DLD1 (cell line): ENCODE measurements around the gene GSTM4.

Experiments used
- in situ Hi-C: cut with HindIII; loops from 2 replicates; pipeline ENCODE4 v1.10.0; 2017; ENCODE audit warnings: low sequenced_read_pairs

GSTM4 gene

GRCh38 chr1:109624201-109625010 lies 31.5 kb upstream of the GSTM4 start:
- in situ Hi-C loops = loop anchor here (25.0 kb wide), 1 partner anchor 138 kb away; the partner anchor contains the start of gene EPS8L3

DNA sequence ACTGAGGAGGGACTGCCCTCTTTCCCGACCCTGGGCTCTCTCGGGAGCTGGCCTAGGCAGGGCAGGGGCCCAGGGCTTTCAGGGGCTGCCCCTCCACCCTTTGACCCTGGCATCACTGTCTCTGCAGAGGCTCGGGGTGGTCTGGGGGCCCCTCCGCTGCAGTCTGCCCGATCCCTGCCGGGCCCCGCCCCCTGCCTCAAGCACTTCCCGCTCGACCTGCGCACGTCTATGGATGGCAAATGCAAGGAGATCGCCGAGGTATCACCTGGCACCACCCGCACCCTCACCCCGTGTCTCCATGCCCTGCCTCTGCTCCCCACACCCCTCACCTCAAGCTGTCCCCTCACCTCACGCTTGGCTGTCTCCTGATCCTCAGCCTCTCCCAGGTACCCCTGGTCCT lies 30.7 kb upstream of the GSTM4 start:
- in situ Hi-C loops = loop anchor here (25.0 kb wide), 1 partner anchor 137 kb away; the partner anchor contains the start of gene EPS8L3

DNA sequence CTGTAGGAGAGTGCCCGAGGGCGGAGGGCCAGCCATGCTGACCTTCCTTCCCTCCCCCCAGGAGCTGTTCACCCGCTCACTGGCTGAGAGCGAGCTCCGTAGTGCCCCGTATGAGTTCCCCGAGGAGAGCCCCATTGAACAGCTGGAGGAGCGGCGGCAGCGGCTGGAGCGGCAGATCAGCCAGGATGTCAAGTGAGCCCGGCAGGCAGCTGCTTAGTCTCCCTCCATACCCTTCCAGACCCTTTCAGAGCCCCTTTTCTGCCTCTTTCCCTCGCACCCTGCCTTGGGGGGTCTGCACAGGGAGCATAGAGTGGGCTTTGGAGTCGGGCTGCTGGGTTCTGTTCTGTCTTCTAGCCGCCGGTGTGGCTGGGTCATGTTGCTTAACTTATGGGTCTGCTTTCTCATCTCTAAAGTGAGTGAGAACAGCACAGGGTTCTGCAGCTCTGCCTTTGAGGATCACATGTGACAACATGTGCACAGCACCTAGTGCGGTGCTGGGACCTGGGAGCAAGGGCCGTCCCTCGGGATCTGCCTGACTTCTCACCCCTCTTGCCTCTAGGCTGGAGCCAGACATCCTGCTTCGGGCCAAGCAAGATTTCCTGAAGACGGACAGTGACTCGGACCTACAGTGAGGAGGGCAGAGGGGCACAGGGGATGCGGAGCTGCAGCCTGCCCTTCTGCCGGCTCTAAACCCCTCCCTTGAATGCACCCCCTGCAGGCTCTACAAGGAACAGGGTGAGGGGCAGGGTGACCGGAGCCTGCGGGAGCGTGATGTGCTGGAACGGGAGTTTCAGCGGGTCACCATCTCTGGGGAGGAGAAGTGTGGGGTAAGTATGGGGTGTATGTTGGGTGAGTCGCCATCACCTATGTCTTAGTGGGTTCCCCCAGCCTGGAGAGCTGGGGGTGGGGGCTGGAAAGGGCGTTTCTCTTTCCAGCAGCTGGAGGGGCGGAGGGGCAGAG lies 30.0 kb upstream of the GSTM4 start:
- in situ Hi-C loops = loop anchor here (25.0 kb wide), 1 partner anchor 136 kb away; the partner anchor contains the start of gene EPS8L3

GRCh38 chr1:109626682-109627408 lies 29.1 kb upstream of the GSTM4 start:
- in situ Hi-C loops = loop anchor here (25.0 kb wide), 1 partner anchor 135 kb away; the partner anchor contains the start of gene EPS8L3

- in situ Hi-C loops = loop anchor here (25.0 kb wide), 1 partner anchor 134 kb away; the partner anchor contains the start of gene EPS8L3
Measured at GRCh38 chr1:109627692-109628399, 28.1 kb upstream of the GSTM4 start.

DNA sequence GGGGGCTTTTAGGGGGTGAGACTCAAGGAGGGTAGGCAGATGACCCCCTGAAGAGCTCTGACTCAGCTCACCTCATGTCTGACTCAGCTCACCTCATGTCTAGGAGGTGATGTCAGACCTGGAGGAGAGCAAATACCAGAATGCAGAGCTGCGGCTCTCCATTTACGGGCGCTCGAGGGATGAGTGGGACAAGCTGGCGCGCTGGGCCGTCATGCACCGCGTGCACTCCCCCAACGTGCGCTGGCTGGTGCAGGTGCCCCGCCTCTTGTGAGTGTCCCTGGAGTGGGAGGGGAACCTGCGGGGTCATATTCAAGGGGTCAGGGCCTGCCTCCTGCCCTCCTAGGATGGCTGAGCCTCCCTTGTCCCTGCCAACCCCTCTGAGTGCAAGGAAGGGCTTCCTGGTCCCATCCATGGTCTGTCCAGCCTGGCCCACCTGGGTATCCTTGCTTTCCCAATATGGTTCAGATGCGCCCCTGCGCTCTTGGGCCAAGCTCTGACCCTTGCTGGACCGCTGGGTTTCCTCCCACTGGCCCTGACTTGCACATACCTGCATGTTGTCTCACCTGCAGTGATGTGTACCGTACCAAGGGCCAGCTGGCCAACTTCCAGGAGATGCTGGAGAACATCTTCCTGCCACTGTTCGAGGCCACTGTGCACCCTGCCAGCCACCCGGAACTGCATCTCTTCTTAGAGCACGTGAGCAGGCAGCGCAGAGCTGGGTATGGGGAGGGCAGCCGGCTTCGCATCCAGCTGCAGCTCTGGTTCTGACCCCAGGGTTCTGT lies 27.2 kb upstream of the GSTM4 start:
- in situ Hi-C loops = loop anchor here (25.0 kb wide), 1 partner anchor 134 kb away; the partner anchor contains the start of gene EPS8L3

GRCh38 chr1:109629372-109630030 lies 26.4 kb upstream of the GSTM4 start:
- in situ Hi-C loops = loop anchor here (25.0 kb wide), 1 partner anchor 133 kb away; the partner anchor contains the start of gene EPS8L3

GRCh38 chr1:109630081-109630897 lies 25.6 kb upstream of the GSTM4 start:
- in situ Hi-C loops = loop anchor here (25.0 kb wide), 1 partner anchor 132 kb away; the partner anchor contains the start of gene EPS8L3

DNA sequence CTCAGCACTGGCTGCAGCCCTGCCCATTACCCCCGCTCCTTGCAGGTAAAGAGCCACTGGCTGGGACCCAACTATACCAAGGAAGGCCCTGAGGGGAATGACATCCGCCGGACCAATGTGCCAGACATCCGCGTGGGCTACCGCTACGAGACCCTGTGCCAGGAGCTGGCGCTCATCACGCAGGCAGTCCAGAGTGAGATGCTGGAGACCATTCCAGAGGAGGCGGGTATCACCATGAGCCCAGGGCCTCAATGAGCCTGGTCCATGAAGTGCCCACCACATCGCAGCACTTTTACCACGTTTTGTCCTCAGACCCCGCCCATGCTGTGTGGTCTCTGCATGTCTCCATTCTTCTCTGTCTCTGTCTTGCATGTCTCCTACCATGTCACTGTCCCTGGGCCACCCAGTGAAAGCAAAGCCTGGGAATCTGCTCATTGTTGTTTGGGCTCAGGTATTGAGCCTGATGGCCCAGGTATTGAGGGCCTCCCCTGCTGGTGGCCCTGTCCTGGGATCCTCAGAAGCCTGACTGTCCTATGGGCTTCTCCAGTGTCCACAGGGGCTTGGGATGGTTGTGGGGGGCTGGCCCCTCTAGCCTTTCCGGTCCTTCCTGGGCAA lies 24.9 kb upstream of the GSTM4 start:
- in situ Hi-C loops = loop anchor here (25.0 kb wide), 1 partner anchor 131 kb away; the partner anchor contains the start of gene EPS8L3

DNA sequence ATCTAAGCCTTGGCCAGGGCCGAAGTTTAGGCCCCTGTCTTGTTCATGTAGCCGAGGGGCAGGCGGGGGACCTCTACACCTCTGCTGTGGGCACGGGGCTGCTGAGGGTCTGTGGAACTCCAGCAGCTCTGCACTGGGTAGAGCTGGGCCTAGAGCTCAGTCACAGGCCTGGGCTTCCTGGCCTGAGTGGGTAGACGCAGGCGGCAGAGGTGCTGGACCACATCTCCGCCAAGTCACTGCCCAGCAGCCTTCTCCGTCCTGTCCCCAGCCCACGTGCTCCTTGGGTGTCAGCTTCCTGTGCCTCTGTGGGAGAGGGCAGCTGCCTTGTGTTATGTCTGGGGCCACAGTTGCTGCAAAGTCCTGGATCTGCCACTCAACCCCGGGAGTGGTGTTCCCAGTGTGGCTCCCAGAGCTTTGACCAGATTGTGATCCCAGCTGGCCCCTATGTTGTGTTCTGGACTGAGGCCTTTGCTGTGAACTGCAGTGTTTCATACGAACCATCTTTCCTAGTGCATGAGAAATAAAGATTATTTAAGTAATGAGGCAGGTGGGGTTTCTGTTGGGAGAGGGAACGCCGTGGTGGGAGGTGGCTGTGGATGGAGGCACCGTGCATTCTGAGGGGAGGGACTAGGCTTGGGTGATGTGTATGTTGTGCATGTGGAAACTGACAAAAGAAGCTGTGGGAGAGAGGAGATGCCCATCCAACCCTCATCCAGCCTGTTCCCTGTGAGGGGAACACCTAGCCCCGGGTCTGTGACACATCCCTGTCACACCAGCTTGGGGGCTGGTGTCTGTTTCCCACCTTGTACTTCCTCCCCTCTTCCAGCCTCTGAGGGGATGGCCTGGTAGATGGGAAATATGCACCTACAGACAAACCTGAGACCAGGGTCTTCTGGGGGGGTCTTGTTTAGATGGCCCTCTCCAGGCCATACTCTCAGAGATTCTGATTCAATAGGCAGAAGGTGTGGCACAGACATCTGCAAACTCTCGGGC lies 24.1 kb upstream of the GSTM4 start:
- in situ Hi-C loops = loop anchor here (25.0 kb wide), 1 partner anchor 130 kb away; the partner anchor contains the start of gene EPS8L3

DNA sequence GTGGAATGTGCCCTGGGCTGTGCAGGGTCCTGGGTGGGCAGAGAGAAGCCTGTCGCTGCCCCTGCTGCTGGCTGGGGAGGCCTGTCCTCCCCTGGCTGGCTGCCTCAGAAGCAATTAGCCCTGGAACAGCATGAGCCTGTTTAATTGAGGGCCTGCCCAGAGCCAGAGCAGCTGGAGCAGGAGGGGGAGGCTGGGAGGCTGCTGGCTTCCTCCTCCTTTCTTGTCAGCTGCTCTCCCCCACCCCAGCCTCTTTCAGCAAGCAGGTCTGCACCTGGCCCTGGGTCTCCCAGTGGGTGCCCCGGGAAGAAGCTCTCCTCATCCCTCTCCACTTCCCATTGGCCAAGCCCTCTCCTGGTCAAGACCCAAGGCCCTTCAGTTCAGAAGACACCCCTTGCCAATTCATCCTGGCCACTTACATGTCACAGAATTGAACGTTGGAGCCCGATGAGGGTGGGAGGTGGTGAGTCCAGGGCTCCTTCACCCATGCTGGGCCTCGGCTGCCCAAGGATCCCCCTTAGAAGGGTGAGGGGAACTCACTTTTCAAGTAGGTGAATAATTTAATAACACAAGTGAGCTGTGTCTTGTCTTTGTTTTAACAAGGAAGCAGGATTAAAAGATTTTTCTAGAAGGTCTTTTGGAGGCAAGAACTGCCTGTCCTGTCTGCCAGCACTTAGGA lies 23.1 kb upstream of the GSTM4 start:
- in situ Hi-C loops = loop anchor here (25.0 kb wide), 1 partner anchor 129 kb away; the partner anchor contains the start of gene EPS8L3

GRCh38 chr1:109634292-109634691 lies 21.6 kb upstream of the GSTM4 start:
- in situ Hi-C loops = loop anchor here (25.0 kb wide), 1 partner anchor 128 kb away; the partner anchor contains the start of gene EPS8L3

- in situ Hi-C loops = loop anchor here (25.0 kb wide), 1 partner anchor 127 kb away; the partner anchor contains the start of gene EPS8L3
Measured at GRCh38 chr1:109634771-109635750, 20.8 kb upstream of the GSTM4 start.

- in situ Hi-C loops = loop anchor here (25.0 kb wide), 1 partner anchor 126 kb away; the partner anchor contains the start of gene EPS8L3
Measured at GRCh38 chr1:109635862-109636200, 20.1 kb upstream of the GSTM4 start.
